Retinal pigment epithelial cell (primary cell): ENCODE results near the gene SMIM30.

ENCODE experiments used
- DNase-seq: peaks from one replicate; pipeline ENCODE4 v3.0.0-alpha.2; 2010; ENCODE audit warnings: low read depth
- H3K4me3 ChIP-seq: 2 replicates; pipeline ENCODE4 v1.5.1; 2011; ENCODE audit warnings: mild to moderate bottlenecking, low read length, control low read depth, moderate library complexity
- CTCF ChIP-seq: conservative IDR thresholded peaks from 2 replicates; pipeline ENCODE4 v1.5.1; 2011; ENCODE audit warnings: low read depth, low read length, control low read depth, inconsistent platforms

The SMIM30 gene

GRCh38 chr7:113143486-113144257 lies 25.3 kb upstream of the SMIM30 start:
- H3K4me3 ChIP-seq = no peak overlapping the region
- TF ChIP-seq CTCF = no peak
- no peak for DNase-seq

- no peak overlapping the region for H3K4me3 ChIP-seq
- no peak for DNase-seq
- TF ChIP-seq CTCF = no peak
Observed at GRCh38 chr7:113142385-113143119, 24.2 kb upstream of the SMIM30 start.

- TF ChIP-seq CTCF = no peak
- DNase-seq = no peak
- no peak overlapping the region for H3K4me3 ChIP-seq
Observed at GRCh38 chr7:113141803-113142202, 23.4 kb upstream of the SMIM30 start.

GRCh38 chr7:113140956-113141355 lies 22.6 kb upstream of the SMIM30 start:
- no peak for DNase-seq
- no peak overlapping the region for H3K4me3 ChIP-seq
- no peak for TF ChIP-seq CTCF

- TF ChIP-seq CTCF = no peak
- H3K4me3 ChIP-seq = no peak overlapping the region
- DNase-seq = no peak
Observed at GRCh38 chr7:113137241-113137640, 18.9 kb upstream of the SMIM30 start.

- no peak for TF ChIP-seq CTCF
- H3K4me3 ChIP-seq = no peak overlapping the region
- DNase-seq = no peak
Observed at GRCh38 chr7:113134025-113134424, 15.7 kb upstream of the SMIM30 start.

GRCh38 chr7:113131367-113131766 lies 13.0 kb upstream of the SMIM30 start:
- no peak for TF ChIP-seq CTCF
- H3K4me3 ChIP-seq = no peak overlapping the region
- no peak for DNase-seq
